Upper lobe of right lung (tissue), 1 donor: ENCODE data around the gene ARPIN. TPM values are rescaled to one million over a fixed set of nuclear protein-coding genes. Genes with fewer than 3 reads are reported as not detected.

Source experiments
- ATAC-seq: fragments of 200-7000 bp; cut with Tn5 transposase; one replicate; pipeline ENCODE4 v1.9.1; 2020; ENCODE audit warnings: mild to moderate bottlenecking, moderate library complexity
- DNase-seq: peaks from one replicate; pipeline ENCODE4 v3.0.0-alpha.2; 2020
- H3K27ac ChIP-seq: fragments of 200-600 bp; one replicate; pipeline ENCODE4 v1.8.0; 2022
- H3K27me3 ChIP-seq: fragments of 200-600 bp; one replicate; pipeline ENCODE4 v1.8.0; 2022; ENCODE audit warnings: mild to moderate bottlenecking
- H3K36me3 ChIP-seq: fragments of 200-600 bp; one replicate; pipeline ENCODE4 v1.8.0; 2022
- H3K4me1 ChIP-seq: fragments of 200-600 bp; one replicate; pipeline ENCODE4 v1.8.0; 2022
- H3K4me3 ChIP-seq: fragments of 200-600 bp; one replicate; pipeline ENCODE4 v1.8.0; 2022; ENCODE audit warnings: mild to moderate bottlenecking
- H3K9me3 ChIP-seq: fragments of 200-600 bp; one replicate; pipeline ENCODE4 v1.8.0; 2022
- intact Hi-C: fragments of 100-400 bp; cut with DNase I; formaldehyde crosslinking; loops from one replicate; pipeline ENCODE4 v1.11.0; 2022
- total RNA-seq: library from RNA; stranded (reverse); fragmentation: NEBNext Ultra II Directional; extraction: Animal tissue kit (Norgen Biotek cat#: 25700); gene quantifications from one replicate; pipeline ENCODE4 v1.2.1, GENCODE V29; 2021
- TF ChIP-seq, protein P1 (sequence below): fragments of 200-600 bp; IDR thresholded peaks from one replicate; pipeline ENCODE4 v1.8.0; 2022; ENCODE audit warnings: antibody characterized with exemption
- donor health status: DM: no; HTN: yes; CAD: no; lungs with severe emphysema.

Gene ARPIN
- total RNA-seq, 1 donor from 2014 or later: 30.5 TPM

DNA sequence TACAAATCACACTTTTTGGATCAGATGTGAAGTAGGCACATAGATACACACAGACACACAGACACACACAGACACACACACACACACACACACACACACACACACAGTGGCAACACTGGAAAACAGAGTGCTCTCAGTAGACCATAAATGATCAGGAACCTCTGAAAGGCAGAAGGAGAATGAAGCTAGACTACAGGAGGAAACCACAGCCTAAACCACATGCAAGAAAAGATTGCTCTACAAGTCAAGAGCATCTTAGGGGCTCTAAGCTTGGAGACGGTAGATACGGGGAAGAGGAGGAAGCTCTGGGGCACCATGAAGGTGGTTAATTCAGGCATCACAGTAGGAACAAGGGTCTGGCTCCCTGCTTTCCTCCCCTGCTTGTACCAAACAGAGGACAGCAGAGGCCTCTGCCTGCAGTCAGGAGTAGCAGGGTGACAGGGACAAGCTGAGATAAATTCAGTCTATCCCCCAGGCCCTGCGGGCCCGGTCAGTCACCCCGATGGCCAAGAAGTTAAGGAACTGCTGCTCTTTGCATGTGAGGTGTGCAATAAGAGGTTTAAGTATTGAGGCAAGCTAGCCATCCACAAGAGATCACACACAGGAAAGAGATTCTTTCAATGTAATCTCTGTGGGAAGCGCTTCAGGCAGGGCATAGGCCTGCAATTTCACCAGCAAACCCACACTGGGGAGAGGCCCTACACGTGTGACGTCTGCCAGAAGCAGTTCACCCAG, 23.5 kb upstream of the ARPIN start:
- no peak overlapping the region for H3K4me3 ChIP-seq
- no peak for DNase-seq
- TF ChIP-seq, protein P1, sequence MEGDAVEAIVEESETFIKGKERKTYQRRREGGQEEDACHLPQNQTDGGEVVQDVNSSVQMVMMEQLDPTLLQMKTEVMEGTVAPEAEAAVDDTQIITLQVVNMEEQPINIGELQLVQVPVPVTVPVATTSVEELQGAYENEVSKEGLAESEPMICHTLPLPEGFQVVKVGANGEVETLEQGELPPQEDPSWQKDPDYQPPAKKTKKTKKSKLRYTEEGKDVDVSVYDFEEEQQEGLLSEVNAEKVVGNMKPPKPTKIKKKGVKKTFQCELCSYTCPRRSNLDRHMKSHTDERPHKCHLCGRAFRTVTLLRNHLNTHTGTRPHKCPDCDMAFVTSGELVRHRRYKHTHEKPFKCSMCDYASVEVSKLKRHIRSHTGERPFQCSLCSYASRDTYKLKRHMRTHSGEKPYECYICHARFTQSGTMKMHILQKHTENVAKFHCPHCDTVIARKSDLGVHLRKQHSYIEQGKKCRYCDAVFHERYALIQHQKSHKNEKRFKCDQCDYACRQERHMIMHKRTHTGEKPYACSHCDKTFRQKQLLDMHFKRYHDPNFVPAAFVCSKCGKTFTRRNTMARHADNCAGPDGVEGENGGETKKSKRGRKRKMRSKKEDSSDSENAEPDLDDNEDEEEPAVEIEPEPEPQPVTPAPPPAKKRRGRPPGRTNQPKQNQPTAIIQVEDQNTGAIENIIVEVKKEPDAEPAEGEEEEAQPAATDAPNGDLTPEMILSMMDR: no peak
- peaks cover 7% of the 10 kb centered on the region for H3K4me1 ChIP-seq
- intact Hi-C loops: no loop called here
- H3K9me3 ChIP-seq: no peaks in the 10 kb centered on the region
- H3K27ac ChIP-seq: no peak overlapping the region
- no peaks in the 10 kb centered on the region for H3K27me3 ChIP-seq
- no peaks in the 10 kb centered on the region for H3K36me3 ChIP-seq
- no peak for ATAC-seq

DNA sequence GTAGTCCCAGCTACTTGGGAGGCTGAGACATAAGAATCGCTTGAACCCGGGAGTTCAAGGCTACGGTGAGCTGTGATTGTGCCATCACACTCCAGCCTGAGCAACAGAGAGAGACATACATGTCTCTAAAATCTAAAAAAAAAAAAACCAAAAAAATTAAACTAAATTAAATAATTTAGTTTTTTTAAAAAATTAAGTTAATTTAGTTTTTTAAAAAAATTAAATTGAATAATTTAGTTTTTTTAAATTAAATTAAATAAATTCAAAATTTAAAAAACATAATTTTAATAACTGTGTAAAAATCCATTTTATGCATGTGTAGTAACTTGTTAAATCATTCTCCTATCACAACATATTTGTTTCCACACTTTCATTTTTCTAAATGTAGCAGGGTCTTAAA, 20.1 kb upstream of the ARPIN start:
- intact Hi-C loops: no loop called here
- Histone ChIP-seq H3K4me1 (peaks cover 4% of the 10 kb centered on the region), H3K27ac (no peak overlapping the region), H3K9me3 (no peaks in the 10 kb centered on the region), H3K4me3 (no peak overlapping the region), H3K27me3 (no peaks in the 10 kb centered on the region), H3K36me3 (no peaks in the 10 kb centered on the region)
- TF ChIP-seq, protein P1: no peak
- no peak for ATAC-seq
- no peak for DNase-seq

DNA sequence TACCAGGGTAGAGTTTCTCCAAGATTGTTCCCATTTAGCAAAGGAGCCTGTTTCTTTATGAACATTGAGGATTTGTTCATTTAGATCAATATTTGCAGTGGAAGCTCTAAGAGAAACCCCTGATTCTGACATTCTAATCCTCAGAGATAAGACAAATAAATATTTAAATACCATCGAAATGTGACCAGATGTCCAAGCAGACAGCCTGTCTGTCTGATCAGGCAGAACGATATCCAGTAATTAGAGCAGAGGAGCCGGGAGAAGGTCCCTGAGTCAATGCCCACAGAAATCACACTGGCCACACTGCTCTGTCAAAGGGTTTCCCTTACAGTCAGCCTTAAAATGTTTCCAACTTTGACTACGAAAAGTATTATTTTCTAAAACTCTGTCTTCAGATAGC, 15.7 kb upstream of the ARPIN start:
- Histone ChIP-seq H3K4me3 (no peak overlapping the region), H3K9me3 (no peaks in the 10 kb centered on the region), H3K27ac (no peak overlapping the region), H3K4me1 (no peaks in the 10 kb centered on the region), H3K27me3 (no peaks in the 10 kb centered on the region), H3K36me3 (no peaks in the 10 kb centered on the region)
- intact Hi-C loops: no loop called here
- no peak for DNase-seq
- TF ChIP-seq, protein P1: no peak
- no peak for ATAC-seq

DNA sequence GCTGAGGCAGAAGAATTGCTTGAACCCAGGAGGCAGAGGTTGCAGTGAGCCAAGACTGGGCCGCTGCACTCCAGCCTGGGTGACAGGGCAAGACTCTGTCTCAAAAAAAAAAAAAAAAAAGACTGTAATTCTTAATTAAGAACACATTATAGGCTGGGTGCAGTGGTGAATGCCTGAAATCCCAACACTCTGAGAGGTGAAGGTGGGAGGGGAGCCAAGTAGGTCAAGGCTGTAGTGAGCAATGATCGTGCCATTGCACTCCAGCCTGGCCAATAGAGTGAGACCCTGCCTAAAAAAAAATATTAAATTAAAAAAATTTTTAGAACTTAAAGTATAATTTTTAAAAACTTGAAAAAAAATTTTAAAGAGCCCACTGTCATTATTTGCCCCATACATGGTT, 13.4 kb upstream of the ARPIN start:
- Histone ChIP-seq H3K4me3 (no peak overlapping the region), H3K27me3 (no peaks in the 10 kb centered on the region), H3K27ac (no peak overlapping the region), H3K9me3 (no peaks in the 10 kb centered on the region), H3K36me3 (no peaks in the 10 kb centered on the region), H3K4me1 (no peaks in the 10 kb centered on the region)
- TF ChIP-seq, protein P1: no peak
- DNase-seq (no peak), ATAC-seq (peak; percentile 50)
- intact Hi-C loops: no loop called here

DNA sequence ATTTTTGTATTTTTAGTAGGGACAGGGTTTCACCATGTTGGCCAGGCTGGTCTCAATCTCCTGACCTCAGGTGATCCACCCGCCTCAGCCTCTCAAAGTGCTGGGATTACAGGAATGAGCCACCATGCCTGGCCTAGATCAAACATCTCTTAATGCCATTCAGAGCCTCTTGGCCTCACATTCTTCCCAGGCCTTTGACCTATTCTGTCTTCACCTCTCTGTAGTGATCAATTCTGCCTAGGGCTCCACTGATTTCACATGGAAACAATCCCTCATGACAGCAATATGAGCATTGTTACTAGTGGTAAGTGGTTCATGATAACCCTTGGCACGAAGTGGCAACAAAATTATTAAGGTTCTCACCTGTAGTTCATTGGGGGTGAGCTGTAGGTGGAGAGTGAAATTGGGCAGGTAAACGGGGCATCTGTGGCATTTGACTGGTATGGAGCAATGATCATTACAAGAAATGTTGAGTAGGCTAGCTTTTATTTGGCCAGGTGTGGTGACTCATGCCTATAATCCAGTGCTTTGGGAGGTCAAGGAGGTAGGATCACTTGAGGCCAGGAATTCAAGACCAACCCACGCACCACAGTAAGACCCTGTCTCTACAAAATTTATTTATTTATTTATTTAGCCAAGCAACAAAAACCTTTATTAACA, 4.8 kb upstream of the ARPIN start:
- Histone ChIP-seq H3K36me3 (no peaks in the 10 kb centered on the region), H3K27ac (no peak overlapping the region), H3K27me3 (no peaks in the 10 kb centered on the region), H3K4me3 (no peak overlapping the region), H3K4me1 (peaks cover 7% of the 10 kb centered on the region), H3K9me3 (no peaks in the 10 kb centered on the region)
- ATAC-seq (peak; percentile 81), DNase-seq (peak; percentile 36)
- TF ChIP-seq, protein P1: no peak
- intact Hi-C loops: no loop called here
